ENCODE measurements around the gene EFCAB6. TPM values are rescaled to one million over a fixed set of nuclear protein-coding genes. Genes with fewer than 3 reads are reported as not detected.

EFCAB6 gene
- total RNA-seq, 4 donors from 2014 or later: 1.1 to 3.8 (median 2.7) TPM

GRCh38 chr22:43840851-43841250 lies 28.7 kb upstream of the EFCAB6 start:
- H3K36me3 ChIP-seq: no peaks in the 10 kb centered on the region
- TF ChIP-seq POLR2A (IDR thresholded peaks at IDR 0.05) (no peak), EP300 (IDR thresholded peaks at IDR 0.05) (no peak), CTCF (IDR thresholded peaks at IDR 0.05) (no peak), POLR2AphosphoS5 (IDR thresholded peaks at IDR 0.05) (no peak)
- ATAC-seq: no peak

GRCh38 chr22:43840431-43840830 lies 28.3 kb upstream of the EFCAB6 start:
- Histone ChIP-seq H3K27ac (no peak overlapping the region), H3K4me1 (no peaks in the 10 kb centered on the region), H3K9me3 (no peaks in the 10 kb centered on the region), H3K4me3 (no peak overlapping the region), H3K27me3 (peaks cover 25% of the 10 kb centered on the region), H3K36me3 (no peaks in the 10 kb centered on the region)
- 69% methylated on average over 4 of the region's 13 CpGs; no CpG with 5 or more reads in 1 of the 2 donors for WGBS, 2 donors (ENCODE audit: low coverage in 1 of 2)
- no peak for TF ChIP-seq POLR2A (IDR thresholded peaks at IDR 0.05)
- no peak for TF ChIP-seq CTCF (IDR thresholded peaks at IDR 0.05)
- TF ChIP-seq POLR2AphosphoS5 (IDR thresholded peaks at IDR 0.05): no peak
- TF ChIP-seq EP300 (IDR thresholded peaks at IDR 0.05): no peak
- no peak for ATAC-seq

More at GRCh38 chr22:43840851-43841250, 28.7 kb upstream of the EFCAB6 start:
- WGBS, 2 donors (ENCODE audit: low coverage in 1 of 2): 80% methylated on average over 1 of the region's 16 CpGs; no CpG with 5 or more reads in 1 of the 2 donors
- H3K4me3 ChIP-seq: no peak overlapping the region
- H3K4me1 ChIP-seq: no peaks in the 10 kb centered on the region
- no peak overlapping the region for H3K27ac ChIP-seq
- H3K27me3 ChIP-seq: peaks cover 25% of the 10 kb centered on the region
- H3K9me3 ChIP-seq: no peaks in the 10 kb centered on the region

DNA sequence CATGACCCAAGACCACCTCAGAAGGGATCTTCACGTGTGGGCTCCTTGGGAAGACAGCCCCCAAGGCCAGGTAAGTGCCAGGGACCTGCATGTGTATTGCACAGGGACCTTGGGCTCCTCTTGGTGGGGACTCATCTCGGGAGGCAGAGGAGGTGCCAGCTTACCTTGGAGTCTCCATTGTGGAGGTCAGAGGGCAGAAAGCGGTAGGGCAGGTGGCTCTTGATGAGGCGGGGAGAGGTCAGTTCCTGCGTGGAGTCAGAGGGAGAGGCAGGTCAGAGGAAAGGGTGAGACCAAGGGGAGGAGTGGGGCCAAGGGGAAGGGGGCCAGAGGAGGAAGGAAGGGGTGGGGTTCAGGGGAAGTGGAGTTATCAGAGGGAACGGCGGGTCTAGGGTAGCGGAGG lies 27.7 kb upstream of the EFCAB6 start:
- WGBS, 2 donors (ENCODE audit: low coverage in 1 of 2): 58 to 75% methylated on average over 4 to 7 of the region's 8 CpGs
- H3K4me1 ChIP-seq: no peaks in the 10 kb centered on the region
- peaks cover 27% of the 10 kb centered on the region for H3K27me3 ChIP-seq
- ATAC-seq: no peak
- no peaks in the 10 kb centered on the region for H3K36me3 ChIP-seq
- H3K9me3 ChIP-seq: no peaks in the 10 kb centered on the region
- no peak overlapping the region for H3K4me3 ChIP-seq
- TF ChIP-seq EP300 (IDR thresholded peaks at IDR 0.05) (no peak), POLR2AphosphoS5 (IDR thresholded peaks at IDR 0.05) (no peak), POLR2A (IDR thresholded peaks at IDR 0.05) (no peak), CTCF (IDR thresholded peaks at IDR 0.05) (no peak)
- no peak overlapping the region for H3K27ac ChIP-seq

GRCh38 chr22:43838571-43839307 lies 26.6 kb upstream of the EFCAB6 start:
- Histone ChIP-seq H3K4me1 (no peaks in the 10 kb centered on the region), H3K27ac (no peak overlapping the region), H3K4me3 (no peak overlapping the region), H3K9me3 (no peaks in the 10 kb centered on the region), H3K27me3 (peaks cover 25% of the 10 kb centered on the region), H3K36me3 (no peaks in the 10 kb centered on the region)
- 100% methylated on average over 3 to 7 of the region's 25 CpGs for WGBS, 2 donors (ENCODE audit: low coverage in 1 of 2)
- no peak for ATAC-seq
- no peak for TF ChIP-seq POLR2A (IDR thresholded peaks at IDR 0.05)
- TF ChIP-seq EP300 (IDR thresholded peaks at IDR 0.05): no peak
- TF ChIP-seq POLR2AphosphoS5 (IDR thresholded peaks at IDR 0.05): no peak
- TF ChIP-seq CTCF (IDR thresholded peaks at IDR 0.05): no peak

- Histone ChIP-seq H3K27me3 (peaks cover 31% of the 10 kb centered on the region), H3K9me3 (no peaks in the 10 kb centered on the region), H3K36me3 (no peaks in the 10 kb centered on the region), H3K4me1 (no peaks in the 10 kb centered on the region), H3K4me3 (no peak overlapping the region), H3K27ac (no peak overlapping the region)
- ATAC-seq: no peak
- TF ChIP-seq CTCF (IDR thresholded peaks at IDR 0.05) (no peak), EP300 (IDR thresholded peaks at IDR 0.05) (no peak), POLR2AphosphoS5 (IDR thresholded peaks at IDR 0.05) (no peak), POLR2A (IDR thresholded peaks at IDR 0.05) (no peak)
- WGBS, 2 donors (ENCODE audit: low coverage in 1 of 2): 82 to 100% methylated on average over 1 to 2 of the region's 10 CpGs
These were observed 26.1 kb upstream of the EFCAB6 start for GRCh38 chr22:43838161-43838560.

All from gastroesophageal sphincter (tissue), 4 donors.